Bronchial epithelial cell (primary cell): ENCODE measurements around the gene PREX1. TPM values are rescaled to one million over a fixed set of nuclear protein-coding genes. Genes with fewer than 3 reads are reported as not detected.

Source experiments
- DNase-seq: peaks from one replicate; pipeline ENCODE4 v3.0.0-alpha.2; 2010; ENCODE audit warnings: low read depth
- FAIRE-seq: peaks from 2 replicates; lab custom pipeline; 2011; peaks lifted over from hg19 to GRCh38; lab: Jason Lieb, UNC
- H3K27me3 ChIP-seq: 2 replicates; pipeline ENCODE4 v1.5.1; 2011; ENCODE audit warnings: low read length; ENCODE audit not compliant: control insufficient read depth, insufficient read depth
- H3K36me3 ChIP-seq: 2 replicates; pipeline ENCODE4 v1.5.1; 2011; ENCODE audit warnings: low read length; ENCODE audit not compliant: control insufficient read depth, insufficient read depth
- H3K4me3 ChIP-seq: 2 replicates; pipeline ENCODE4 v1.5.1; 2011; ENCODE audit warnings: mild to moderate bottlenecking, low read depth, low read length, control low read depth
- CTCF ChIP-seq: IDR thresholded peaks from 2 replicates; pipeline ENCODE4 v1.5.1; 2011; ENCODE audit warnings: mild to moderate bottlenecking, moderate library complexity, low read length, control low read depth, inconsistent platforms; ENCODE audit not compliant: insufficient read depth, severe bottlenecking
- total RNA-seq: library from RNA; depleted of rRNA; stranded (reverse); fragments of >200 nt; gene quantifications from 2 replicates; pipeline ENCODE4 v1.2.1, GENCODE V29; 2014

Gene PREX1
- total RNA-seq, 1 donor from 2014 or later: under 0.01 TPM

- TF ChIP-seq CTCF: no peak
- Histone ChIP-seq H3K27me3 (no peaks in the 10 kb centered on the region), H3K36me3 (no peaks in the 10 kb centered on the region), H3K4me3 (no peak overlapping the region)
- FAIRE-seq (no peak), DNase-seq (no peak)
Measured at GRCh38 chr20:48638546-48638945, 189.3 kb downstream of the PREX1 start.

- Histone ChIP-seq H3K36me3 (no peaks in the 10 kb centered on the region), H3K4me3 (no peak overlapping the region)
- FAIRE-seq: no peak
Measured at GRCh38 chr20:48637461-48637860, 190.3 kb downstream of the PREX1 start.

GRCh38 chr20:48636301-48636700 is 191.5 kb downstream of the PREX1 start:
- H3K36me3 ChIP-seq: no peaks in the 10 kb centered on the region
- FAIRE-seq: no peak

More at GRCh38 chr20:48637461-48637860, 190.3 kb downstream of the PREX1 start:
- TF ChIP-seq CTCF: no peak
- no peak for DNase-seq
- H3K27me3 ChIP-seq: no peaks in the 10 kb centered on the region

GRCh38 chr20:48635791-48636267 is 192.0 kb downstream of the PREX1 start:
- Histone ChIP-seq H3K27me3 (no peaks in the 10 kb centered on the region), H3K36me3 (no peaks in the 10 kb centered on the region), H3K4me3 (no peak overlapping the region)
- DNase-seq (peak; percentile 10), FAIRE-seq (no peak)
- TF ChIP-seq CTCF: peak; percentile 92

More at GRCh38 chr20:48636301-48636700, 191.5 kb downstream of the PREX1 start:
- Histone ChIP-seq H3K4me3 (no peak overlapping the region), H3K27me3 (no peaks in the 10 kb centered on the region)
- DNase-seq: no peak
- no peak for TF ChIP-seq CTCF

- TF ChIP-seq CTCF: no peak
- H3K4me3 ChIP-seq: no peak overlapping the region
- FAIRE-seq: no peak
- no peaks in the 10 kb centered on the region for H3K27me3 ChIP-seq
- DNase-seq: no peak
- no peaks in the 10 kb centered on the region for H3K36me3 ChIP-seq
Measured at GRCh38 chr20:48635361-48635760, 192.4 kb downstream of the PREX1 start.

DNA sequence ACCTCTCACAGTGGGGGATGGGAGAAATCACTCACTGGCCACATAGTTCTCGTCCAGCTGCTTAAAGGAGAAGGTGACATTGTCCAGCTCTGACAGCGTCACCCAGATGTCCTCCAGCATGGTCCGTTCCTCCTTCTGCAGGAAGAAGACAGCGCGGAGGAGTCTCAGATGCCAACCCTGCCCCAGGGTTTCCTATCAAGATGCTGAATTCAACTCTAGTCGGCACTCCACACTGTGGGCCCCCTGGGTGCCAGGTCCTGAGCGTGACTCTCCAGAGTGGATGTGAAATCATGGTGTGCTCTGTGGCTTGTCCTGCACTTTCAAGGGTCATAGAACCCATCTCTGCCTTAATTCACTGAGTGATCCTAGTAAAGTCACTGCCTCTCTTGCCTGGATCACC is 193.2 kb downstream of the PREX1 start:
- FAIRE-seq: peak; percentile 55
- Histone ChIP-seq H3K4me3 (no peak overlapping the region), H3K27me3 (no peaks in the 10 kb centered on the region), H3K36me3 (no peaks in the 10 kb centered on the region)
- no peak for TF ChIP-seq CTCF
- DNase-seq: no peak
